Measurements from ENCODE around the gene CREM.

GRCh38 chr10:35228058-35228457, 101.4 kb downstream of the CREM start:
- TF ChIP-seq POLR2A (IDR thresholded peaks at IDR 0.05; ENCODE audit: low read depth, low read length) = no peak
- no peak for TF ChIP-seq POLR2AphosphoS5 (IDR thresholded peaks at IDR 0.05; ENCODE audit: low read depth, low read length)
- TF ChIP-seq TAF1 (IDR thresholded peaks at IDR 0.05; ENCODE audit: borderline replicate concordance, low read depth, low read length) = no peak

All from GM12892 (cell line).